Measurements from ENCODE around the gene PSMD1.
"Not testable (repeated sequence)": the region's sequence is repeated elsewhere in the genome, so short reads cannot be mapped to it uniquely, and the experiment has no call there.

Gene PSMD1

GRCh38 chr2:231190531-231191197 lies 134.0 kb downstream of the PSMD1 start:
- TF ChIP-seq, protein P1, sequence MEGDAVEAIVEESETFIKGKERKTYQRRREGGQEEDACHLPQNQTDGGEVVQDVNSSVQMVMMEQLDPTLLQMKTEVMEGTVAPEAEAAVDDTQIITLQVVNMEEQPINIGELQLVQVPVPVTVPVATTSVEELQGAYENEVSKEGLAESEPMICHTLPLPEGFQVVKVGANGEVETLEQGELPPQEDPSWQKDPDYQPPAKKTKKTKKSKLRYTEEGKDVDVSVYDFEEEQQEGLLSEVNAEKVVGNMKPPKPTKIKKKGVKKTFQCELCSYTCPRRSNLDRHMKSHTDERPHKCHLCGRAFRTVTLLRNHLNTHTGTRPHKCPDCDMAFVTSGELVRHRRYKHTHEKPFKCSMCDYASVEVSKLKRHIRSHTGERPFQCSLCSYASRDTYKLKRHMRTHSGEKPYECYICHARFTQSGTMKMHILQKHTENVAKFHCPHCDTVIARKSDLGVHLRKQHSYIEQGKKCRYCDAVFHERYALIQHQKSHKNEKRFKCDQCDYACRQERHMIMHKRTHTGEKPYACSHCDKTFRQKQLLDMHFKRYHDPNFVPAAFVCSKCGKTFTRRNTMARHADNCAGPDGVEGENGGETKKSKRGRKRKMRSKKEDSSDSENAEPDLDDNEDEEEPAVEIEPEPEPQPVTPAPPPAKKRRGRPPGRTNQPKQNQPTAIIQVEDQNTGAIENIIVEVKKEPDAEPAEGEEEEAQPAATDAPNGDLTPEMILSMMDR (IDR thresholded peaks at IDR 0.05; ENCODE audit: insufficient read depth, missing control alignments) = no peak
- no peak for DNase-seq (ENCODE audit: insufficient read length, low spot score)
- no peak for FAIRE-seq

- DNase-seq (ENCODE audit: insufficient read length, low spot score) (no peak), FAIRE-seq (no peak)
- TF ChIP-seq, protein P1 (IDR thresholded peaks at IDR 0.05; ENCODE audit: insufficient read depth, missing control alignments) = peak; percentile 37
Observed at GRCh38 chr2:231191896-231192872, 135.5 kb downstream of the PSMD1 start.

DNA sequence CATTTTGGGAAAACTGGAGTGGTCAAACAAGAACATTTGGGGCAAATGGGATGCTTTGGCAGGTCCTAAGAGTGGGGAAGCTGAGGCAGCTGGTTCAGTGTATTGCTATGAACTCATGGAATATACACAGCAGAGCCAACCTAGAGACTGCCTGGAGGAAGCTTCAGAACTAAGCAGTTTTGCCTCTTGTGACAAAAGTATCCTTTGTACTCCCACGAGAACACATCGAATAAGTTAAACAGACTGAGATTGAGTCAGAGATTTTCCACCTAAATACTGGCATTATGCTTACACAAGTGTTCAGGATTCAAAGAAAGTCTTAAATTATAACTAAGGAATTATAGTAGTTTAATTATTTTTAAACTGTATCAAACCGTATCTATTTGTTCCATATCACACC lies 136.5 kb downstream of the PSMD1 start:
- DNase-seq (ENCODE audit: insufficient read length, low spot score) (no peak), FAIRE-seq (no peak)
- TF ChIP-seq, protein P1 (IDR thresholded peaks at IDR 0.05; ENCODE audit: insufficient read depth, missing control alignments) = no peak

DNA sequence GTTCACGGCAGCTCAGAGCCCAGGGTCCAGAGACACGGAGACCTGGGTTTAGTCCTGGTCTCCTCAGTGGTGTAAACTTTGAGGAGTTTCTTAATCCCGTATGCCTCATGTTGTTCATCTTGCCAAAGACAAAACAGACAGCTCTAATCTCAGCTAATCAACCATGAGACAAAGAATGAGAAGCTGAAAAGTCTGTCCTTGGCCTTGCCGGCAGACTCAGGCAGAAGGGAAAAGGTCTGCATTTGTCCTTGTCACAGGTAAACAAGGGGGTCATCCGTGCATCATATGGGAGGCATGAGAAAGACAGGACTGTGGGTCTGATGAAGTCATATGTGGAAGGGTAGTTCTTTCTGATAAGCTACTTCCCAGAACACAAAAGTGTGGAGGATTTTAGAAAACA lies 139.9 kb downstream of the PSMD1 start:
- TF ChIP-seq, protein P1 (IDR thresholded peaks at IDR 0.05; ENCODE audit: insufficient read depth, missing control alignments) = no peak
- DNase-seq (ENCODE audit: insufficient read length, low spot score) = no peak
- FAIRE-seq = no peak

DNA sequence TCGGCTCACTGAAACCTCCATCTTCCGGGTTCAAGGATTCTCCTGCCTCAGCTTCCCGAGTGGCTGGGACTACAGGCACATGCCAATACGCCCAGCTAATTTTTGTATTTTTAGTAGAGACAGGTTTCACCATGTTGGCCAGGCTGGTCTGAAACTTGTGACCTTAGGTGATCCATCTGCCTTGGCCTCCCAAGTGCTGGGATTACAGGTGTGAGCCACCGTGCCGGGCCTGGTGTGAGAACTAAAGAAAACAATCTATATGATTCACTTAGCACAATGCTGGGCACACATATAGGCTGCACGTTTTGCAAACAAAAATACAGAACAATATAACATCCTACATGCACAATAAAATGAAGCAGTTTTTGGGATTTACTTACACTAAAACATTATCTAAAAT lies 140.5 kb downstream of the PSMD1 start:
- DNase-seq (ENCODE audit: insufficient read length, low spot score); FAIRE-seq: not testable (repeated sequence)

- TF ChIP-seq, protein P1 (IDR thresholded peaks at IDR 0.05; ENCODE audit: insufficient read depth, missing control alignments) = no peak
- no peak for FAIRE-seq
- DNase-seq (ENCODE audit: insufficient read length, low spot score) = no peak
Observed at GRCh38 chr2:231197706-231198290, 141.1 kb downstream of the PSMD1 start.

- no peak for FAIRE-seq
Observed at GRCh38 chr2:231198291-231199173, 141.9 kb downstream of the PSMD1 start, which contains the start of gene ARMC9. ARMC9 (plus strand) TSS chr2:231198631; CDS start chr2:231206239, 7,608 bp downstream.

More at GRCh38 chr2:231198291-231199173, 141.9 kb downstream of the PSMD1 start, which contains the start of gene ARMC9:
- TF ChIP-seq, protein P1 (IDR thresholded peaks at IDR 0.05; ENCODE audit: insufficient read depth, missing control alignments) = no peak
- DNase-seq (ENCODE audit: insufficient read length, low spot score) = peak; percentile 67
